Esophagus squamous epithelium (tissue), 5 donors: ENCODE measurements around the gene NDUFS3. TPM values are rescaled to one million over a fixed set of nuclear protein-coding genes. Genes with fewer than 3 reads are reported as not detected.
A peak's percentile ranks its signal among the peaks of the same experiment; 100 is the strongest.
"Not testable (repeated sequence)": the region's sequence is repeated elsewhere in the genome, so short reads cannot be mapped to it uniquely, and the experiment has no call there.

Experiments
- DNase-seq: peaks from one replicate; lab custom pipeline; 2025; lab: John Stamatoyannopoulos, UW
- H3K27ac ChIP-seq, 4 donors: fragments of 200-600 bp; sonication (generic); one replicate each; pipeline ENCODE4 v1.5.1; 2016 to 2019; ENCODE audit warnings: mild to moderate bottlenecking in 1 of 4
- H3K27me3 ChIP-seq, 4 donors: fragments of 200-600 bp; sonication (generic); 1 replicate in 3 of 4; 2 replicates in 1 of 4; pipeline versions ENCODE4 v1.5.1 to v1.6.0; 2017 to 2021; ENCODE audit warnings: antibody characterized with exemption in 1 of 4
- H3K36me3 ChIP-seq, 3 donors: fragments of 200-600 bp; sonication (generic); one replicate each; pipeline ENCODE4 v1.5.1; 2016 to 2019
- H3K4me1 ChIP-seq, 3 donors: fragments of 200-600 bp; sonication (generic); one replicate each; pipeline ENCODE4 v1.5.1; 2017 to 2019
- H3K4me3 ChIP-seq, 4 donors: fragments of 200-600 bp; sonication (generic); 1 replicate in 3 of 4; 2 replicates in 1 of 4; pipeline ENCODE4 v1.5.1; 2016 to 2019; ENCODE audit warnings: mild to moderate bottlenecking in 2 of 4, moderate library complexity in 1 of 4
- H3K9me3 ChIP-seq, 3 donors: fragments of 200-600 bp; sonication (generic); one replicate each; pipeline ENCODE4 v1.5.1; 2016 to 2019
- CTCF ChIP-seq, 6 experiments: fragments of 450-650 bp in 4 of 6; fragments of 200-600 bp in 2 of 6; sonication (generic) in 2 of 6; IDR thresholded peaks; one replicate each; pipeline ENCODE4 v1.5.1; 2016 to 2019; ENCODE audit warnings: antibody characterized with exemption in 6 of 6, mild to moderate bottlenecking in 4 of 6, moderate library complexity in 4 of 6
- POLR2A ChIP-seq, 4 donors: fragments of 450-650 bp; IDR thresholded peaks; one replicate each; pipeline ENCODE4 v1.6.1; 2017; ENCODE audit warnings: antibody characterized with exemption in 4 of 4, mild to moderate bottlenecking in 4 of 4, moderate library complexity in 3 of 4
- WGBS, 2 donors: methylation state at CpG; one replicate each; pipeline ENCODE4 v1.1.5; 2018; 5-methylcytosine and 5-hydroxymethylcytosine counted together
- intact Hi-C: fragments of 100-400 bp; cut with DNase I; formaldehyde crosslinking; loops from one replicate; pipeline ENCODE4 v1.15.0; 2022
- total RNA-seq, 4 donors: library from RNA; depleted of rRNA; stranded (reverse); fragments of >200 nt; gene quantifications; one replicate each; pipeline ENCODE4 v1.1.0, GENCODE V29; 2016
- donor health status: DM: yes; HTN: yes; CAD: no.

Gene NDUFS3
- total RNA-seq, 4 donors from 2014 or later = 65.5 to 89.9 (median 83.6) TPM

DNA sequence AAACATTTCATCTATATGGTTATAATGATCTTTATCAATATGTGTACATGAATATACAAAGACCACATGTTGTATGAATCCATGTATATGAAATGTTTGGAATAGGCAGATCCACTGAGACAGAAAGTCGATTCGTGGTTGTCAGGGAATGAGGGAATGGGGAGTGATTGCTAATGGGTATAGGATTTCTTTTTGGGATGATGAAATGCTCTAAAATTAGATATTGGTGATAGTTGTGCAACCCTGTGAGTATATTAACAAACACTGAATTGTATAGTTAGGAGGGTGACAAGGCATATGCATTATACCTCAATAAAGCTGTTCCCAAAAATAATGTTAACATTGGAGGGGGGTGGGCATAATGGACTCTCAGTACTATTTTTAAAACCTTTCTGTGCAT, 18.4 kb upstream of the NDUFS3 start:
- no peak for DNase-seq
- TF ChIP-seq CTCF (IDR thresholded peaks at IDR 0.05) = no peak
- no peak for TF ChIP-seq POLR2A (IDR thresholded peaks at IDR 0.05)
- Histone ChIP-seq H3K4me3 (no peak overlapping the region), H3K9me3 (no peaks in the 10 kb centered on the region), H3K4me1 (peaks cover 4 to 12% (median 8%) of the 10 kb centered on the region in 3 donors), H3K27me3 (no peaks in the 10 kb centered on the region), H3K36me3 (no peaks in the 10 kb centered on the region), H3K27ac (no peak overlapping the region)
- intact Hi-C loops = no loop called here
- 74 to 86% methylated on average over 2 of the region's 2 CpGs for WGBS, 2 donors

GRCh38 chr11:47562393-47562792, 16.5 kb upstream of the NDUFS3 start:
- H3K27ac ChIP-seq, H3K4me3 ChIP-seq, H3K36me3 ChIP-seq, H3K9me3 ChIP-seq, intact Hi-C loops, H3K27me3 ChIP-seq, DNase-seq: not testable (repeated sequence)
- WGBS, 2 donors = 92 to 96% methylated on average over 4 of the region's 4 CpGs
- peaks cover 4 to 25% (median 8%) of the 10 kb centered on the region in 3 donors for H3K4me1 ChIP-seq

- not testable (repeated sequence) for H3K27ac ChIP-seq, H3K4me3 ChIP-seq
Observed at GRCh38 chr11:47564366-47564765, 14.5 kb upstream of the NDUFS3 start.

GRCh38 chr11:47564933-47565339, 13.9 kb upstream of the NDUFS3 start:
- intact Hi-C loops = no loop called here
- DNase-seq = no peak
- Histone ChIP-seq H3K4me1 (peaks cover 4 to 25% (median 8%) of the 10 kb centered on the region in 3 donors), H3K36me3 (peaks cover 0 to 20% (median 0%) of the 10 kb centered on the region in 3 donors), H3K9me3 (no peaks in the 10 kb centered on the region), H3K27me3 (no peaks in the 10 kb centered on the region), H3K27ac (peak overlapping the region; percentile 85 to 90 (median 88)), H3K4me3 (peak overlapping the region; percentile 66 to 96 (median 79))
- TF ChIP-seq POLR2A (IDR thresholded peaks at IDR 0.05) = no peak
- no peak for TF ChIP-seq CTCF (IDR thresholded peaks at IDR 0.05)
- WGBS, 2 donors = 10 to 16% methylated on average over 6 to 10 of the region's 11 CpGs

More at GRCh38 chr11:47564366-47564765, 14.5 kb upstream of the NDUFS3 start:
- H3K4me1 ChIP-seq = peaks cover 4 to 25% (median 8%) of the 10 kb centered on the region in 3 donors
- peaks cover 0 to 14% (median 0%) of the 10 kb centered on the region in 3 donors for H3K36me3 ChIP-seq
- H3K9me3 ChIP-seq, DNase-seq, intact Hi-C loops, H3K27me3 ChIP-seq: not testable (repeated sequence)
- 82 to 89% methylated on average over 8 to 9 of the region's 10 CpGs for WGBS, 2 donors

- TF ChIP-seq POLR2A (IDR thresholded peaks at IDR 0.05) (peak in 2 of 4 donors; percentile 64 to 68), CTCF (IDR thresholded peaks at IDR 0.05) (no peak)
- intact Hi-C loops = no loop called here
- no peaks in the 10 kb centered on the region for H3K27me3 ChIP-seq
- DNase-seq = no peak
- peak within 1 kb of the TSS; percentile 66 to 96 (median 79) for H3K4me3 ChIP-seq
- peak within 1 kb of the TSS; percentile 85 to 90 (median 88) for H3K27ac ChIP-seq
- H3K36me3 ChIP-seq = peaks cover 0 to 26% (median 0%) of the 10 kb centered on the region in 3 donors
- WGBS, 2 donors = 0% methylated on average over 32 of the region's 86 CpGs; no CpG with 5 or more reads in 1 of the 2 donors
- no peaks in the 10 kb centered on the region for H3K9me3 ChIP-seq
- H3K4me1 ChIP-seq = peaks cover 4 to 25% (median 8%) of the 10 kb centered on the region in 3 donors
Observed at GRCh38 chr11:47565340-47566148, 13.3 kb upstream of the NDUFS3 start, which contains the start of gene PTPMT1. Gene PTPMT1, plus strand, starts transcription at chr11:47565599. Its CDS starts 24 bp downstream, at chr11:47565623.

DNA sequence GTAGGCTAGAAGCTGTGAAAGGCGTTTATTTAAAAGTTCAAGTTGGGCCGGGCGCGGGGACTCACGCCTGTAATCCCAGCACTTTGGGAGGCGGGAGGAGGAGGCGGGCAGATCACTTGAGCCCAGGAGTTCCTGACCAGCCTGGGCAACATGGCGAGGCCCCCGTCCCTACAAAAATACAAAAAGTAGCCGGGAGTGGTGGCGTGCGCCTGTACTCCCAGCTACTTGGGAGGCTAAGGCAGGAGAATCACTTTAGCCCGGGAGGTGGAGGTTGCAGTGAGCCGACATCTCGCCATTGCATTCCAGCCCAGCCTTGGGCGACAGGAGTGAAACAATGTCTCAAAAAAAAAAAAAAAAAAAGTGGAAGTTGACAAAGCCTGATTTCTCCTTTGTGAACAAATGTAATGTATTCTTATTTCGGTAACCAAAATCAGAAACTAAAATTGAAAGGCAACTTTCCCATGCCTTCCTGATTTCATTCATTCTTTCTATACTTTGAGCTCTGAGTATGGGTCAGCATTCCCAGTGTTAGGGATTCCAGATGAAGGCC, 12.7 kb upstream of the NDUFS3 start:
- no peak for TF ChIP-seq POLR2A (IDR thresholded peaks at IDR 0.05)
- no peak for TF ChIP-seq CTCF (IDR thresholded peaks at IDR 0.05)
- intact Hi-C loops = no loop called here
- no peak for DNase-seq
- WGBS, 2 donors = 30 to 52% methylated on average over 8 to 12 of the region's 17 CpGs
- Histone ChIP-seq H3K36me3 (peaks cover 0 to 33% (median 0%) of the 10 kb centered on the region in 3 donors), H3K27ac (peak overlapping the region; percentile 85 to 90 (median 88)), H3K9me3 (no peaks in the 10 kb centered on the region), H3K4me3 (peak overlapping the region; percentile 66 to 96 (median 79)), H3K27me3 (no peaks in the 10 kb centered on the region), H3K4me1 (peaks cover 4 to 29% (median 8%) of the 10 kb centered on the region in 3 donors)
